ENCODE results near the gene SLC4A4. TPM values are rescaled to one million over a fixed set of nuclear protein-coding genes. Genes with fewer than 3 reads are reported as not detected.

The SLC4A4 gene
- total RNA-seq, 1 experiment from 2014 or later = 0.92 TPM

DNA sequence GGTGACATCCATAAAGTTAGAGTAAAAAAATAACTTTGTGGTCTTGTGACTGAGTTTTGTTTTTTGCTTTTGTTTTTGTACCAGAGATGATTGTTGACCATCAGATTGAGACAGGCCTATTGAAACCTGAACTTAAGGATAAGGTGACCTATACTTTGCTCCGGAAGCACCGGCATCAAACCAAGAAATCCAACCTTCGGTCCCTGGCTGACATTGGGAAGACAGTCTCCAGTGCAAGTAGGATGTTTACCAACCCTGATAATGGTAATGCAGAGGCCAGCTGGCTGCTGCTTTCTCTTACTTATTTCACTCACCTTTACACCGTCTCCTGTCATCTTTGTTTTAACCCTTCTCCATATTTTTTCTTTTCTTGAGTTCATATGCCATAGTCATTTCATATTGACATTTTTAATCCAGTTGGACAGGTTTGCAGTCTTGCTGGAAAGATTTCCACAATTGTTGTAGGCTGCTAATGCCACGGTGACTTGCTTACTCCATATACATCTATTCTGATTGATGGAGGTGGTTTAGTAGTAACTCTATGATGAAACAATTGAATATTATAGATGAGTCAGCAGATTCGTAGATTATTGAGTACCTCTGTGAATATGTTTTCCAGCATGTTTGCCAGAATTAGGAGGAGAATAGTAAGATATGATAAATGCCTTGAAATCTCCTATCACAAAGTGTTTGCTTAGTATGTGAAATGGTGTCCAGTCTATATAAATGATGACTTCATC is 18.3 kb downstream of the SLC4A4 start:
- Histone ChIP-seq H3K79me1 (ENCODE audit: insufficient read depth, low read depth, low read length, poor library complexity, severe bottlenecking) (no peaks in the 10 kb centered on the region), H3K27me3 (ENCODE audit: insufficient read depth, low read length) (no peaks in the 10 kb centered on the region), H2BK15ac (ENCODE audit: low read depth, low read length) (no peak overlapping the region), H3K27ac (ENCODE audit: insufficient read length, low read depth, low read length) (no peak overlapping the region), H2AFZ (ENCODE audit: low read length) (no peak overlapping the region), H4K20me1 (ENCODE audit: control insufficient read depth, insufficient read depth, insufficient read length) (no peaks in the 10 kb centered on the region), H3K4me2 (ENCODE audit: insufficient read depth, insufficient read length, low read length) (no peak overlapping the region), H3K23ac (ENCODE audit: insufficient read length, low read depth, low read length) (no peak overlapping the region), H3T11ph (ENCODE audit: low read length) (no peak overlapping the region), H3K18ac (ENCODE audit: insufficient read length, low read depth, low read length) (no peak overlapping the region), H3K4me1 (ENCODE audit: insufficient read depth, low read length) (no peaks in the 10 kb centered on the region), H3K4ac (ENCODE audit: low read depth, low read length) (no peak overlapping the region), H3K79me2 (ENCODE audit: insufficient read depth, low read length) (no peaks in the 10 kb centered on the region), H4K91ac (ENCODE audit: insufficient read length, low read depth, low read length) (no peak overlapping the region), H3K14ac (ENCODE audit: insufficient read depth, low read length) (no peak overlapping the region), H3K23me2 (ENCODE audit: insufficient read length, low read depth, low read length, poor library complexity, severe bottlenecking) (no peaks in the 10 kb centered on the region), H2BK5ac (ENCODE audit: insufficient read length, low read length) (no peak overlapping the region), H2AK5ac (ENCODE audit: insufficient read length, low read length) (no peak overlapping the region), H2BK12ac (ENCODE audit: insufficient read length, low read depth, low read length) (no peak overlapping the region), H3K56ac (ENCODE audit: insufficient read length, low read depth, low read length) (no peak overlapping the region), H3K9me3 (ENCODE audit: control insufficient read depth, low read depth, low read length) (no peaks in the 10 kb centered on the region), H3K9ac (ENCODE audit: extremely low read depth, insufficient read length, low read length) (no peak overlapping the region), H2BK120ac (ENCODE audit: low read depth, low read length, poor library complexity, severe bottlenecking) (no peak overlapping the region), H4K5ac (ENCODE audit: insufficient read length, low read depth, low read length) (no peak overlapping the region), H4K8ac (replicated peaks; ENCODE audit: insufficient read length, low read depth, low read length) (no peak overlapping the region), H2BK20ac (ENCODE audit: low read depth, low read length, poor library complexity, severe bottlenecking) (no peak overlapping the region)
- no CpG with 5 or more reads among the region's 6 CpGs for WGBS (ENCODE audit: extremely low coverage, insufficient read length, low lambda C conversion rate)
- DNase-seq = no peak
- Mint-ChIP-seq H3K9me3 (no peaks in the 10 kb centered on the region), H3K4me3 (no peak overlapping the region), H3K4me1 (no peaks in the 10 kb centered on the region), H3K36me3 (ENCODE audit: insufficient read depth in 1 of 3, low read depth in 3 of 3) (no peaks in the 10 kb centered on the region), H3K27me3 (ENCODE audit: low read depth) (no peaks in the 10 kb centered on the region), H3K27ac (no peak overlapping the region)
- TF ChIP-seq, protein P1, sequence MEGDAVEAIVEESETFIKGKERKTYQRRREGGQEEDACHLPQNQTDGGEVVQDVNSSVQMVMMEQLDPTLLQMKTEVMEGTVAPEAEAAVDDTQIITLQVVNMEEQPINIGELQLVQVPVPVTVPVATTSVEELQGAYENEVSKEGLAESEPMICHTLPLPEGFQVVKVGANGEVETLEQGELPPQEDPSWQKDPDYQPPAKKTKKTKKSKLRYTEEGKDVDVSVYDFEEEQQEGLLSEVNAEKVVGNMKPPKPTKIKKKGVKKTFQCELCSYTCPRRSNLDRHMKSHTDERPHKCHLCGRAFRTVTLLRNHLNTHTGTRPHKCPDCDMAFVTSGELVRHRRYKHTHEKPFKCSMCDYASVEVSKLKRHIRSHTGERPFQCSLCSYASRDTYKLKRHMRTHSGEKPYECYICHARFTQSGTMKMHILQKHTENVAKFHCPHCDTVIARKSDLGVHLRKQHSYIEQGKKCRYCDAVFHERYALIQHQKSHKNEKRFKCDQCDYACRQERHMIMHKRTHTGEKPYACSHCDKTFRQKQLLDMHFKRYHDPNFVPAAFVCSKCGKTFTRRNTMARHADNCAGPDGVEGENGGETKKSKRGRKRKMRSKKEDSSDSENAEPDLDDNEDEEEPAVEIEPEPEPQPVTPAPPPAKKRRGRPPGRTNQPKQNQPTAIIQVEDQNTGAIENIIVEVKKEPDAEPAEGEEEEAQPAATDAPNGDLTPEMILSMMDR (conservative IDR thresholded peaks at IDR 0.05) = no peak

All from H9 (cell line).